GM12891 (cell line): Measurements from ENCODE around the gene GALNT9.

Experiments
- PAX5 ChIP-seq: IDR thresholded peaks from 2 replicates; pipeline ENCODE4 v1.6.1; 2011; ENCODE audit warnings: low read length, moderate library complexity, mild to moderate bottlenecking; ENCODE audit not compliant: insufficient read depth, severe bottlenecking
- POLR2A ChIP-seq: IDR thresholded peaks from 2 replicates; pipeline ENCODE4 v1.6.1; 2011; ENCODE audit warnings: low read depth, low read length, control low read depth
- POLR2AphosphoS5 ChIP-seq: IDR thresholded peaks from 2 replicates; pipeline ENCODE4 v1.6.1; 2011; ENCODE audit warnings: low read depth, low read length, control low read depth
- POU2F2 ChIP-seq: IDR thresholded peaks from 2 replicates; pipeline ENCODE4 v1.6.1; 2011; ENCODE audit warnings: low read depth, mild to moderate bottlenecking, control low read depth, low read length, moderate library complexity
- SPI1 ChIP-seq: IDR thresholded peaks from 2 replicates; pipeline ENCODE4 v1.6.1; 2011; ENCODE audit warnings: low read depth, low read length, control low read depth
- TAF1 ChIP-seq: IDR thresholded peaks from 2 replicates; pipeline ENCODE4 v1.6.1; 2011; ENCODE audit warnings: low read depth, low read length, control low read depth

GRCh38 chr12:132329036-132329719 is at the start of gene GALNT9:
- TF ChIP-seq POLR2A (no peak), TAF1 (no peak), POLR2AphosphoS5 (no peak), POU2F2 (no peak), SPI1 (no peak), PAX5 (no peak)
